DMS53 treated with DMSO at 0.1 percent for 48 hours (cell line): Measurements from ENCODE around the gene ACSL6.

Experiments used
- DNase-seq: peaks from one replicate; lab custom pipeline; 2025; ENCODE audit not compliant: unreplicated experiment; lab: John Stamatoyannopoulos, UW

Gene ACSL6

GRCh38 chr5:132017738-132018625, 6.5 kb upstream of the ACSL6 start:
- no peak for DNase-seq

GRCh38 chr5:132017316-132017715, 5.9 kb upstream of the ACSL6 start:
- DNase-seq = no peak

- no peak for DNase-seq
Measured at GRCh38 chr5:132016721-132017250, 5.3 kb upstream of the ACSL6 start.

- DNase-seq = no peak
Measured at GRCh38 chr5:132013711-132014110, 2.3 kb upstream of the ACSL6 start.

- DNase-seq = no peak
Measured at GRCh38 chr5:132013006-132013689, 1.7 kb upstream of the ACSL6 start.

GRCh38 chr5:132012371-132013005, 1.0 kb upstream of the ACSL6 start:
- no peak for DNase-seq

GRCh38 chr5:132010989-132011621, 353 bp downstream of the ACSL6 start:
- DNase-seq = no peak

GRCh38 chr5:132010645-132010988, 841 bp downstream of the ACSL6 start:
- no peak for DNase-seq

- no peak for DNase-seq
Measured at GRCh38 chr5:132009706-132010405, 1.6 kb downstream of the ACSL6 start.

GRCh38 chr5:132008961-132009680, 2.3 kb downstream of the ACSL6 start:
- DNase-seq = peak; percentile 54

- DNase-seq = no peak
Measured at GRCh38 chr5:132008163-132008473, 3.3 kb downstream of the ACSL6 start.

- peak; percentile 87 for DNase-seq
Measured at GRCh38 chr5:132007399-132008162, 3.9 kb downstream of the ACSL6 start.

- DNase-seq = no peak
Measured at GRCh38 chr5:132006331-132007120, 4.9 kb downstream of the ACSL6 start.

- no peak for DNase-seq
Measured at GRCh38 chr5:132005591-132005990, 5.9 kb downstream of the ACSL6 start.

GRCh38 chr5:132003982-132004381, 7.5 kb downstream of the ACSL6 start:
- no peak for DNase-seq

GRCh38 chr5:132003170-132003744, 8.2 kb downstream of the ACSL6 start:
- DNase-seq = no peak

- DNase-seq = no peak
Measured at GRCh38 chr5:132002757-132003156, 8.7 kb downstream of the ACSL6 start.
